ENCODE results near the gene ZNF132. TPM values are rescaled to one million over a fixed set of nuclear protein-coding genes. Genes with fewer than 3 reads are reported as not detected.

The ZNF132 gene
- total RNA-seq, 1 experiment from 2014 or later = 1.5 TPM

DNA sequence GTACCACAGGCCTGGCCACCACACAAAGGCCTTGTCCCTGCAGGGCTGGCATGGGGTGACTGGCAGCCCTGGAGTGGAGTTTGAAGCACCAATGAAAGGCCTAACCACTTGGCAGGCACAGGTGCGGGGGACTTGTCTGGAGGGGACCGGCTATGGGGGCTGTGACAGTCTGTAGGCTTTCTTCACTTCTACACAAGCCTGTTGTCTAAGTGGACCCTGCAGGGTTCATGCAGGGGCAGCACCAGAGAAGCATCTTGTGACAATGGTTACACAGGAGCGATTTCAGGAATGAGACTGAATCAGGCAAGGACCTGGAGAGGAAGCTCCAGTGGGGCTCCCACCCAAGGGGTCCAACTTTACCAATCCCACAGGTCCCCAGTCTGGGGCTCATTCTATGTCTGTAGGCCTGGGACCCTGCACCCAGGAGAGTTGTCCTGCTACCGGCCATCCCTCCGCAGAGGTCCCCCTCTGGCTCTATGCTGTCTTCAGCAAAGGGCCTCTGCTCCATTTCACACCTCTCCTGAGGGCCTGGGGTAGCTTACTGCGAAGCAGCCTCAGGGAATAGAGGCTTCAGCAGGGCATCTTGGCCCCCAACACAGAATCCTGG is 56.9 kb downstream of the ZNF132 start:
- H3K9me3 ChIP-seq (ENCODE audit: insufficient read depth, low read depth) = no peaks in the 10 kb centered on the region
- BruUV-seq (replicated peaks) = no TSS peak
- intact Hi-C loops (cut with micrococcal nuclease; ENCODE audit: unreplicated experiment) = loop anchor here (5.0 kb wide), 1 partner anchor 94 kb away; the partner anchor contains the start of gene ZNF446

More for the DNA sequence above, 56.9 kb downstream of the ZNF132 start:
- DNase-seq = no peak
- no peaks in the 10 kb centered on the region for H3K9me2 ChIP-seq (ENCODE audit: insufficient read depth)
- no peaks in the 10 kb centered on the region for H3F3A ChIP-seq (ENCODE audit: insufficient read depth, low read depth)
- peaks cover 39% of the 10 kb centered on the region for H3K79me2 ChIP-seq (ENCODE audit: low read depth)
- H2AFZ ChIP-seq = no peak overlapping the region
- no peak overlapping the region for H3K4me2 ChIP-seq
- H3K27me3 ChIP-seq (ENCODE audit: insufficient read depth, low read depth) = no peaks in the 10 kb centered on the region
- TF ChIP-seq EZH2 (IDR thresholded peaks at IDR 0.05; ENCODE audit: low read depth) = no peak
- TF ChIP-seq, protein P1, sequence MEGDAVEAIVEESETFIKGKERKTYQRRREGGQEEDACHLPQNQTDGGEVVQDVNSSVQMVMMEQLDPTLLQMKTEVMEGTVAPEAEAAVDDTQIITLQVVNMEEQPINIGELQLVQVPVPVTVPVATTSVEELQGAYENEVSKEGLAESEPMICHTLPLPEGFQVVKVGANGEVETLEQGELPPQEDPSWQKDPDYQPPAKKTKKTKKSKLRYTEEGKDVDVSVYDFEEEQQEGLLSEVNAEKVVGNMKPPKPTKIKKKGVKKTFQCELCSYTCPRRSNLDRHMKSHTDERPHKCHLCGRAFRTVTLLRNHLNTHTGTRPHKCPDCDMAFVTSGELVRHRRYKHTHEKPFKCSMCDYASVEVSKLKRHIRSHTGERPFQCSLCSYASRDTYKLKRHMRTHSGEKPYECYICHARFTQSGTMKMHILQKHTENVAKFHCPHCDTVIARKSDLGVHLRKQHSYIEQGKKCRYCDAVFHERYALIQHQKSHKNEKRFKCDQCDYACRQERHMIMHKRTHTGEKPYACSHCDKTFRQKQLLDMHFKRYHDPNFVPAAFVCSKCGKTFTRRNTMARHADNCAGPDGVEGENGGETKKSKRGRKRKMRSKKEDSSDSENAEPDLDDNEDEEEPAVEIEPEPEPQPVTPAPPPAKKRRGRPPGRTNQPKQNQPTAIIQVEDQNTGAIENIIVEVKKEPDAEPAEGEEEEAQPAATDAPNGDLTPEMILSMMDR (conservative IDR thresholded peaks at IDR 0.05) = no peak
- ChIA-PET POLR2A (ENCODE audit: unreplicated experiment) (no interaction called here), CTCF (no interaction called here)
- no peaks in the 10 kb centered on the region for H3K36me3 ChIP-seq (ENCODE audit: low read depth)
- H3K27ac ChIP-seq = no peak overlapping the region
- H3K4me3 ChIP-seq = no peak overlapping the region
- H3K4me1 ChIP-seq (replicated peaks; ENCODE audit: insufficient read depth) = peaks cover 14% of the 10 kb centered on the region
- peaks cover 6% of the 10 kb centered on the region for H4K20me1 ChIP-seq (ENCODE audit: insufficient read depth)

Small RNAs within 50 kb of the gene (microRNA-seq; reads per million reads assigned to microRNA genes)
- gene MIR4754 (ENCODE audit: borderline number of aligned reads, borderline replicate concordance) = not detected

Other genes with a start within 250 kb of the ZNF132 start
- gene ZNF544, start 211.2 kb downstream of the ZNF132 start, total RNA-seq (2021) = 29.5 and 32.7 TPM in 2 replicates
- 6.2 and 6.4 TPM in 2 replicates for gene ZNF8, start 161.2 kb downstream of the ZNF132 start, total RNA-seq (2021)
- gene ERVK3-1, start 134.8 kb downstream of the ZNF132 start, total RNA-seq (2021) = 19.4 and 21.3 TPM in 2 replicates
- gene ZSCAN22, start 113.2 kb downstream of the ZNF132 start, total RNA-seq (2021) = 0.08 TPM in 1 of 2 replicates, not detected in the other
- 2.5 and 4.5 TPM in 2 replicates for gene A1BG, start 86.7 kb downstream of the ZNF132 start, total RNA-seq (2021)
- gene ZNF497, start 77.4 kb downstream of the ZNF132 start, total RNA-seq (2021) = 7.2 and 8.6 TPM in 2 replicates
- 3.3 and 4.1 TPM in 2 replicates for gene ZNF837, start 59.1 kb downstream of the ZNF132 start, total RNA-seq (2021)
- gene RPS5, start 52.9 kb downstream of the ZNF132 start, total RNA-seq (2021) = 941 and 961 TPM in 2 replicates
- gene RNF225, start 44.5 kb downstream of the ZNF132 start, total RNA-seq (2021) = 0.61 and 0.68 TPM in 2 replicates
- gene ZNF584, start 31.5 kb downstream of the ZNF132 start, total RNA-seq (2021) = 13.5 and 18.8 TPM in 2 replicates
- 4.3 and 6.1 TPM in 2 replicates for gene ZNF324B, start 11.5 kb upstream of the ZNF132 start, total RNA-seq (2021)
- gene ZNF324, start 26.9 kb upstream of the ZNF132 start, total RNA-seq (2021) = 5.9 and 8.1 TPM in 2 replicates
- 11.0 and 16.5 TPM in 2 replicates for gene ZNF446, start 36.2 kb upstream of the ZNF132 start, total RNA-seq (2021)
- gene SLC27A5, start 71.8 kb upstream of the ZNF132 start, total RNA-seq (2021) = 8.4 and 9.2 TPM in 2 replicates
- 8.1 and 8.9 TPM in 2 replicates for gene ZBTB45, start 79.7 kb upstream of the ZNF132 start, total RNA-seq (2021)
- gene TRIM28, start 103.9 kb upstream of the ZNF132 start, total RNA-seq (2021) = 311 and 322 TPM in 2 replicates
- 149 and 186 TPM in 2 replicates for gene CHMP2A, start 115.0 kb upstream of the ZNF132 start, total RNA-seq (2021)
- not detected in 2 replicates for gene UBE2M, start 118.5 kb upstream of the ZNF132 start, total RNA-seq (2021)
- not detected in 2 replicates for gene MZF1, start 133.2 kb upstream of the ZNF132 start, total RNA-seq (2021)